Liver (tissue), 9 donors: ENCODE data around the gene MVP. TPM values are rescaled to one million over a fixed set of nuclear protein-coding genes. Genes with fewer than 3 reads are reported as not detected.
A peak's percentile ranks its signal among the peaks of the same experiment; 100 is the strongest.

Experiments
- DNase-seq: peaks from one replicate; pipeline ENCODE4 v3.0.0-alpha.2; 2017; ENCODE audit warnings: low spot score
- H3K27ac ChIP-seq, 2 donors: one replicate each; pipeline ENCODE4 v1.7.0; 2013; ENCODE audit warnings: inconsistent platforms in 2 of 2, low read length in 2 of 2, control low read depth in 1 of 2, low read depth in 1 of 2, mild to moderate bottlenecking in 1 of 2
- H3K27me3 ChIP-seq, 4 donors: one replicate each; pipeline versions ENCODE4 v1.6.1 to v1.7.0; 2013; ENCODE audit warnings: low read length in 3 of 4, inconsistent platforms in 1 of 4, mild to moderate bottlenecking in 1 of 4, moderate library complexity in 1 of 4; ENCODE audit not compliant: control insufficient read depth in 4 of 4, insufficient read depth in 4 of 4
- H3K36me3 ChIP-seq, 4 donors: one replicate each; pipeline versions ENCODE4 v1.6.1 to v1.7.0; 2013; ENCODE audit warnings: low read length in 3 of 4, mild to moderate bottlenecking in 3 of 4, low read depth in 1 of 4, moderate library complexity in 1 of 4; ENCODE audit not compliant: control insufficient read depth in 4 of 4, insufficient read depth in 3 of 4
- H3K4me1 ChIP-seq, 4 donors: one replicate each; pipeline versions ENCODE4 v1.6.1 to v1.7.0; 2013; ENCODE audit warnings: low read length in 3 of 4, mild to moderate bottlenecking in 3 of 4, moderate library complexity in 1 of 4; ENCODE audit not compliant: control insufficient read depth in 4 of 4, insufficient read depth in 4 of 4
- H3K4me3 ChIP-seq, 3 donors: one replicate each; pipeline versions ENCODE4 v1.6.1 to v1.7.0; 2013; ENCODE audit warnings: low read length in 3 of 3, control low read depth in 1 of 3, low read depth in 1 of 3, mild to moderate bottlenecking in 1 of 3
- H3K9ac ChIP-seq, 2 donors: one replicate each; pipeline ENCODE4 v1.7.0; 2013; ENCODE audit warnings: low read length in 2 of 2, mild to moderate bottlenecking in 2 of 2, moderate library complexity in 2 of 2, control low read depth in 1 of 2, low read depth in 1 of 2
- H3K9me3 ChIP-seq, 4 donors: one replicate each; pipeline versions ENCODE4 v1.6.1 to v1.7.0; 2013; ENCODE audit warnings: low read length in 3 of 4; ENCODE audit not compliant: control insufficient read depth in 4 of 4
- ATF3 ChIP-seq: IDR thresholded peaks from 2 replicates; pipeline ENCODE4 v1.6.1; 2016; ENCODE audit warnings: antibody characterized with exemption
- CTCF ChIP-seq: fragments of 150-350 bp; IDR thresholded peaks from 2 replicates; pipeline ENCODE4 v1.5.1; 2017; ENCODE audit warnings: improper control_type of control experiment, low read depth, low read length; ENCODE audit not compliant: missing input control
- EGR1 ChIP-seq, 2 donors: IDR thresholded peaks; 2 replicates each; pipeline ENCODE4 v1.6.1; 2016 to 2018; ENCODE audit warnings: antibody characterized with exemption in 2 of 2, low read depth in 2 of 2
- FOXA1 ChIP-seq: IDR thresholded peaks from 2 replicates; pipeline ENCODE4 v1.6.1; 2016; ENCODE audit warnings: antibody characterized with exemption
- FOXA2 ChIP-seq: IDR thresholded peaks from 2 replicates; pipeline ENCODE4 v1.6.1; 2016; ENCODE audit warnings: antibody characterized with exemption
- GABPA ChIP-seq, 2 donors: IDR thresholded peaks in 1 of 2; conservative IDR thresholded peaks in 1 of 2; 2 replicates each; pipeline ENCODE4 v1.6.1; 2016; ENCODE audit warnings: antibody characterized with exemption in 2 of 2, mild to moderate bottlenecking in 1 of 2, moderate library complexity in 1 of 2
- HNF4A ChIP-seq, 2 donors: conservative IDR thresholded peaks; 2 replicates each; pipeline ENCODE4 v1.6.1; 2016; ENCODE audit warnings: antibody characterized with exemption in 2 of 2, mild to moderate bottlenecking in 2 of 2
- HNF4G ChIP-seq: IDR thresholded peaks from 2 replicates; pipeline ENCODE4 v1.6.1; 2016; ENCODE audit warnings: antibody characterized with exemption
- JUND ChIP-seq, 2 donors: IDR thresholded peaks; 2 replicates each; pipeline ENCODE4 v1.6.1; 2016; ENCODE audit warnings: antibody characterized with exemption in 2 of 2
- MAX ChIP-seq: IDR thresholded peaks from 2 replicates; pipeline ENCODE4 v1.6.1; 2016; ENCODE audit warnings: antibody characterized with exemption
- NR2F2 ChIP-seq: IDR thresholded peaks from 2 replicates; pipeline ENCODE4 v1.6.1; 2016; ENCODE audit warnings: antibody characterized with exemption
- RAD21 ChIP-seq, 2 donors: IDR thresholded peaks; 2 replicates each; pipeline ENCODE4 v1.6.1; 2016; ENCODE audit warnings: antibody characterized with exemption in 2 of 2, mild to moderate bottlenecking in 2 of 2
- REST ChIP-seq: IDR thresholded peaks from 2 replicates; pipeline ENCODE4 v1.6.1; 2016; ENCODE audit warnings: antibody characterized with exemption, mild to moderate bottlenecking
- RXRA ChIP-seq, 2 donors: IDR thresholded peaks; 2 replicates each; pipeline ENCODE4 v1.6.1; 2017 to 2018; ENCODE audit warnings: antibody characterized with exemption in 2 of 2, mild to moderate bottlenecking in 1 of 2
- SP1 ChIP-seq: IDR thresholded peaks from 2 replicates; pipeline ENCODE4 v1.6.1; 2018; ENCODE audit warnings: antibody characterized with exemption, mild to moderate bottlenecking
- TAF1 ChIP-seq: conservative IDR thresholded peaks from 2 replicates; pipeline ENCODE4 v1.6.1; 2016; ENCODE audit warnings: antibody characterized with exemption, mild to moderate bottlenecking
- YY1 ChIP-seq: IDR thresholded peaks from 2 replicates; pipeline ENCODE4 v1.6.1; 2016; ENCODE audit warnings: antibody characterized with exemption, mild to moderate bottlenecking
- ZBTB33 ChIP-seq: IDR thresholded peaks from 2 replicates; pipeline ENCODE4 v1.6.1; 2016; ENCODE audit warnings: antibody characterized with exemption
- WGBS: extraction: QIAGEN DNeasy Blood & Tissue Kit; methylation state at CpG from one replicate; pipeline ENCODE4 v1.1.7; 2013; 5-methylcytosine and 5-hydroxymethylcytosine counted together
- polyA plus RNA-seq, 2 donors: library from polyadenylated mRNA; stranded (reverse) in 1 of 2; unstranded in 1 of 2; fragments of 200-250 nt in 1 of 2; fragments of >200 nt in 1 of 2; fragmentation: Nextera tagmentation in 1 of 2; extraction: Ambion mirVana in 1 of 2; gene quantifications; one replicate each; pipeline versions ENCODE4 v1.2.1 to v1.2.3, GENCODE V29; 2013 to 2015
- total RNA-seq, 2 donors: library from RNA; depleted of rRNA; stranded (reverse); fragments of >200 nt; gene quantifications; one replicate each; pipeline ENCODE4 v1.2.3, GENCODE V29; 2014
- donor health status: healthy.
- donor health status: healthy.
- donor health status: healthy.
- donor health status: healthy.
- donor health status: healthy.

MVP gene
- 10 to 100 TPM; 30.7 to 78.4 TPM for total RNA-seq
- polyA plus RNA-seq = 10 to 100 TPM; 40.1 to 61.4 TPM

GRCh38 chr16:29820271-29820701, at the start of gene MVP:
TSS of gene MVP (plus strand) at chr16:29820462. CDS start at chr16:29830550, 10,088 bp downstream.
- Histone ChIP-seq H3K27ac (peak within 1 kb of the TSS; percentile 77 to 86), H3K27me3 (no peaks in the 10 kb centered on the region), H3K4me3 (peak within 1 kb of the TSS; percentile 71 to 96 (median 94)), H3K4me1 (peaks cover 15 to 56% (median 38%) of the 10 kb centered on the region in 4 donors), H3K36me3 (peaks cover 0 to 9% (median 0%) of the 10 kb centered on the region in 4 donors), H3K9me3 (no peaks in the 10 kb centered on the region), H3K9ac (peak within 1 kb of the TSS; percentile 58 to 83)
- DNase-seq = no peak
- under 1% methylated on average over 4 of the region's 4 CpGs for WGBS
- TF ChIP-seq MAX (peak; percentile 76), EGR1 (IDR thresholded peaks at IDR 0.05; ENCODE audit: low read depth in 2 of 2) (no peak), NR2F2 (peak; percentile 65), ATF3 (no peak), HNF4A (conservative IDR thresholded peaks at IDR 0.05) (peak; percentile 37 to 54), JUND (IDR thresholded peaks at IDR 0.05) (peak in 1 of 2 donors; percentile 44), FOXA2 (no peak), TAF1 (no peak), YY1 (peak; percentile 66), CTCF (no peak), RXRA (IDR thresholded peaks at IDR 0.05) (peak; percentile 75 to 81), HNF4G (no peak), REST (peak; percentile 50), GABPA (IDR thresholded peaks at IDR 0.05 in 1 of 2, conservative IDR thresholded peaks at IDR 0.05 in 1 of 2) (peak in 1 of 2 donors; percentile 26), FOXA1 (no peak), SP1 (peak; percentile 42), RAD21 (IDR thresholded peaks at IDR 0.05) (peak; percentile 35 to 60), ZBTB33 (no peak)
